NCI-H2196 treated with DMSO at 0.1 percent for 48 hours (cell line): ENCODE data around the gene BMP7.

Source experiments
- DNase-seq: peaks from one replicate; lab custom pipeline; 2025; ENCODE audit not compliant: unreplicated experiment; lab: John Stamatoyannopoulos, UW

Gene BMP7

GRCh38 chr20:57212534-57213276, 53.7 kb downstream of the BMP7 start:
- DNase-seq = no peak

DNA sequence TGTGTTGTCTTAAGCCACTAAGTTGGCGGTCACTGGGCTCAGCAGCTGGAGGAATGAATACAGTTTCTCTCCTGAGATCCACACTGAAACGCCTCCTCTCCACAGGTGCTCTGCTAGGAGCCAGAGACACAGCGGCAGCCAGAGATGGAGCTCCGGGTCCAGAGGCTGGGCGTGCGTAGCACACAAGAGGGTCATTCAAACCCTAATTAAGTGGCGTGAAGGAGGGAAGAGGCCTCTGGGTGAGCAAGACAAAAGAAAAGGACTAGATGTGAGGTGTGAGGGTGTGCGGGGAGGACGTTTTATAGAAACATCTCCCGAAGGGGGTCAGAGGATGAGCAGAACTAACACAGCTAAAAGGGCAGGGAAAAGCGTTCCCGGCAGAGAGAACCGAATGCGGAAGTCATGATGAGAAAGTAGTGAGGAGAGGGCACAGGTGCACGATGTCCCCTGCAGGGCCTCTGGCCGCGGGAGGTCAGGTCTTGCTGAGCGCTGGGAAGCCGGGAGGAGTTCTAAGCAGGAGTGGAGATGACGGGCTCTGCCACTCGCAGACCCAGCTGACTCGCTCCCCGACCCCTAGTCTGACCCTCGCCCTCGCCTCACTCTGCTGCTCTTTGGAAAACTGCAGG, 54.4 kb downstream of the BMP7 start:
- no peak for DNase-seq

DNA sequence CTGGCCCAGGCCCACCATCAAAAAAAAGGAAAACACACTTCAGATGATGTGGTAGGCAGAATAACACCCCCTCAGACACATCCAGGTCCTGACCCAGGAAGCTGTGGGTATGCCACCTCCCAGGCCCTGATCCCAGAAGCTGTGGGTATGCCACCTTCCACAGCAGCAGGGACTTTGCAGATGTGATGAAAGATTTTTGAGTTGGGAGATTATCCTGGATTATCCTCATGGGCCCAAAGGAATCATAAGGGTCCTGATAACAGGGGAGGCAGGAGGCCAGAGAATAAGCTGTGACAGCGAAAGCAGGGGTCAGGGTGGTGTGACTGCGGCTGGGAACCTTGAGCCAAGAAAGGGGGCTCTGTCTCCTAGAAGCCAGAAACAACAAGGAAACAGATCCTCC, 55.0 kb downstream of the BMP7 start:
- DNase-seq = no peak

- no peak for DNase-seq
These were observed 55.5 kb downstream of the BMP7 start for GRCh38 chr20:57210911-57211280.

GRCh38 chr20:57210054-57210910, 56.2 kb downstream of the BMP7 start:
- no peak for DNase-seq

DNA sequence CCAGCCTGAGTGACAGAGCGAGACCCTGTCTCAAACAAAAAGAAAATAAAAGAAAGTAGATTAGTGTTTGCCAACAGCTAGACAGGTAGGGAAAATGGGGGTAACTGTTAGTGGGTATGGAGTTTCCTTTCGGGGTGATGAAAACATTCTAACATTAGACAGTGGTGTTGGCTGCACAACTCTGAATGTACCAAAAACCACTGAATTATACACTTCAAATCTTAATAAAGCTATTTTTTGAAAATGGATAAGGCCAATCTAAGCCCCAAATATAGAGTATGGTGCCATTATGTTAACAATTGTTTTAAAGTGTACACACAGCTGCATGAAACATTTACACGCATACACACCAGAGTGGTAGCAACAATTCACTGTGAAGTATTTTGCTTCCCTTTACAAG, 57.0 kb downstream of the BMP7 start:
- no peak for DNase-seq

DNA sequence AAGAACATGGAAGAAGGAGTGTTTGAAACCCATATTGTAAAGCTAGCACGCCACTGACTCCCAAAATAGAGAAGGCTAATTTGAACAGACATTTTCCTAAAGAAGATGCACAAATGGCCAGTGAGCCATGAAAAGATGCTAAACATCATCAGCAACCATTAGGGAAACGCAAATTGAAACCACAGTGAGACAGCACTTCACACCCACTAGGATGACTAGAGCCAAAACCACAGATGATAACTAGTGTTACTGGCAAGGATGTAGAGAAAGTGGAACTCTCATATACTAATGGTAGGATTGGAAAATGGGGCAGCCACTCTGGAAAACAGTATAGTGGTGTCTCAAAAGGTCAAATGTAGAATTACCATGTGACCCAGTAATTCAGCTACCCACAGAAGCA, 58.2 kb downstream of the BMP7 start:
- no peak for DNase-seq

DNA sequence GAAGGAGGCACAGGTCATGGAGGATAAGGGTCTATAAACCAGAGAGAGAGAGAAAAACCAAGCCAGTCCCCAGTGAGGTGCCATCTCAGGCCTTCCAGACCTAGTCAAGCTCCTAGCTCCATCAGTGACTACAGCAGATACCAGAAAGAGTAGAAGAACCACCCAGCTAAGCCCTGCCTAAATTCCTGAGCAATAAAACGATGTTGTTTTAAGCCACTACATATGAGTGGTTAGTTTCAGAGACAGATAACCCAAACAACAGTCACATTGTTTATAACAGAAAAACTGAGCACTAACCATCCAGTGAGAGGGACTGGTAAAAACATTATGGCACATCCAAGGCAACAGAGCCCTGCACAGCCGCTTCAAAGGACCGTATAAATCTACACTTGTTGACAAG, 59.2 kb downstream of the BMP7 start:
- no peak for DNase-seq

- no peak for DNase-seq
These were observed 60.7 kb downstream of the BMP7 start for GRCh38 chr20:57205606-57206219.

- DNase-seq = no peak
These were observed 62.5 kb downstream of the BMP7 start for GRCh38 chr20:57203986-57204385.

DNA sequence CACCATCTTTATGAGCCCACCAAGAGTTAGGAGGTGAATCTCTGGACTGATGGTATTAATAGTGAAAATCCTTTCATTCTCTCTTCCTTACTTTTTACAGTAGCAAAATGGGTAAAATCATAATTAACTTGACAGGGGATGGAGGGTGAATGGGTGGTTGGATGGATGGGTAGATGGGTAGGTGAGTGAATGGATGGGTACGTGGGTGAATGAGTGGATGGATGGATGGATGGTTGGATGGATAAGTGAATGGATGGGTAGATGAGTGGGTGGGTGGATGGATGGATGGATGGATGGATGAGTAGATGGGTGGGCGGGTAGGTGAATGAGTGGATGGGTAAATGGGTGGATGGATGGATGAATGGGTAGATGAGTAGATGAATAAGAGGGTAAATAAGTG, 63.2 kb downstream of the BMP7 start:
- DNase-seq = no peak

- no peak for DNase-seq
These were observed 64.1 kb downstream of the BMP7 start for GRCh38 chr20:57202309-57202708.

GRCh38 chr20:57200882-57201695, 65.4 kb downstream of the BMP7 start:
- no peak for DNase-seq

GRCh38 chr20:57199656-57200405, 66.6 kb downstream of the BMP7 start:
- DNase-seq = no peak

DNA sequence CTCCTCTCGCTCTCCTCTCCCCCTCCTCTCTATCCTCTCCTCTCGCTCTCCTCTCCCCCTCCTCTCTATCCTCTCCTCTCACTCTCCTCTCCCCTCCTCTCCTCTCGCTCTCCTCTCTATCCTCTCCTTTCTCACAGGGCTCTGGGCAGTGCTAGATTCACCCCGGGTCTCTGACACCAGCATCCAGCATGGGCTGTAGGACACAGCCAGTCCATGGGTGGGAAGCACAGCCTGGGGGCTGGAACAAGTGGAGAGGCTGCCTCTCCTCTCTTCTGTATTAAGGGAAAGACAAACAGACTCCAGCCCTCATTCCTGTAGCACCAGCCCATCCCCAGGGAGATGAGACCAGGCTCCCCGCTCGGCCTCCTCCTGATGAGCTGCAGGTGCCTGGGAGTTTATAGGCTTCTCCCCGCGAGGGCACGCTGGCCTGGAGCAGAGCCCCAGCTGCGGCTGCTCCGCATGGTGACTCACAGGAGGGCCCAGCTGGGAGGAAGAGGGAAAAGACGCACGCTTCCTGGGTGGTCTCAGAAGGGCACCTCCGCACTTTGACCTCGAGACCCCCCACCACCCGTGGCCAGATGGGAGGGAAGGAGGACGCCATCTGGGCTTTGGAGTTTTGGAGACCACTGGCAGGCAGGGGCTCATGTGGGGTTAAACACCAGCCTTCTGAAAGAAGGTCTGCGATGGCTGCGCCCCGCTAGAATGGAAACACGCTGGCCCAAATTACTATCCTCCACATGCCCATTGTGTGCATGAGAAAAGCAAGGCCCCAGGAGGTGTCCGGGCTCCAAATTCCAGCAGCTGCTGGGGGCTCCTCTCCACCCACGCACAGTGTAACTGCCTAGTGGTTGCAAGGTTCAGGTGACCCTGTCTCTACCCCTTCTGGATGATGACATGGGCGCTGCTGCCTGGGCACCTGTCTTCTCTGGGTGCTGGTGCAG, 68.0 kb downstream of the BMP7 start:
- DNase-seq = no peak

- no peak for DNase-seq
These were observed 68.9 kb downstream of the BMP7 start for GRCh38 chr20:57197352-57198131.

DNA sequence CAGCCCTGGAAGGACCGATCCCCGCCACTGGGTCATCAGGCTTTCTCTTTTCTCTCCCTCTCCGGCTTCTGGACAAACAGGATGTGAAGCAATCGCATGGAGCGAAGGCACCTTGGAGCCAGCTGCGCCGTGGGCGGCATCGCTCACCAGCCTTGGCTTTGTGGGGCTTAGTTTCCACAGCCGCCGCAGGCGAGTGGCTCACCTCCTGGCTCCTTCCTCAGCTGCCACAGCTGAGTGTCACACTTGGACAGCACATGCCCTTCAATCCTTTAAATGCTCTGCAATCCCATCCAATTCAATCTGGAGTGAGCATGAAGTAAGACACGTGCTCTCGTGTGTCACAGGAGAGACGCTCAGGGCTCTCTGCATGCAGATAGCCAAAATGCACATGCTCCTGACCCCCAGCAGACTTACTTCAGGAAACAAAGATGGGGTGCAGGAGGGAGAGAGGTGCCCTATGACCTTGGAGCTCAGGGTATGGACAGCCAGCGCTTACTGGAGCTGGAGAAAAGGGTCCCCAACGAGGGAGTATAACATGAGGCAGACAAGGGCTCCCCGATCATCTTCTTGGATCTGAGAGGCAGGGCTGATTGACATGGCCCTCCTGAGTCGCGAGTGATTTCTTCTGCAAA, 70.9 kb downstream of the BMP7 start:
- no peak for DNase-seq

DNA sequence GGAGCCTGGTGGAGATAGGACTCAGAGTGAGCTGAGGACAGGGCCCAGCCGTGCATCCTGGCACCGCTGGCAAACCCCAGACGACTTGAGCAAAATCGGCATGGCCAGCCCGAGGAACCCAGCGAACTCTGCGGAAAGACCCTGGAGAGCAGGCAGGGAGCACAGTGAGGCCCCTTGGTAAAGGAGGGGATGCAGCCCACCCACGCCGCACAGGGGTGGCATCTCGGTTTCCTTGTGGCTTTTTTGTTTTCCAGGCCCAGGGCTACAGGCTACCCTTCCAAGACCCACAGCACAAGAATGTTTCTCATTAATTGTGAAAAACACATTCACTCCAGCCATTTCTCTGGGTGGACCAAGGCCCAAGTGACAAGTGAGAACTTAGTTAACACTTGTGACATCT, 71.4 kb downstream of the BMP7 start:
- DNase-seq = no peak
